GM23338 (cell line): ENCODE results near the gene FGGY.
"Not testable (repeated sequence)": the region's sequence is repeated elsewhere in the genome, so short reads cannot be mapped to it uniquely, and the experiment has no call there.

Experiments
- EZH2 ChIP-seq: fragments of 200-600 bp; sonication (generic); IDR thresholded peaks from one replicate; pipeline ENCODE4 v1.8.0; 2017; ENCODE audit warnings: antibody characterized with exemption, mild to moderate bottlenecking, low read depth; ENCODE audit not compliant: unreplicated experiment
- EZH2phosphoT487 ChIP-seq: fragments of 200-600 bp; sonication (generic); IDR thresholded peaks from one replicate; pipeline ENCODE4 v1.8.1; 2018; ENCODE audit warnings: antibody characterized with exemption; ENCODE audit not compliant: unreplicated experiment
- POLR2AphosphoS5 ChIP-seq: IDR thresholded peaks from 2 replicates; pipeline ENCODE4 v1.6.1; 2016; ENCODE audit warnings: antibody characterized with exemption, low read depth
- REST ChIP-seq: IDR thresholded peaks from one replicate; pipeline ENCODE4 v1.6.1; 2018; ENCODE audit warnings: antibody characterized with exemption; ENCODE audit not compliant: unreplicated experiment
- TF ChIP-seq, protein P1 (sequence below), 2 experiments: fragments of 200-600 bp in 1 of 2; sonication (generic) in 1 of 2; conservative IDR thresholded peaks; 2 replicates each; pipeline versions ENCODE4 v1.5.1 to v1.6.1; 2016 to 2017; ENCODE audit warnings: antibody characterized with exemption in 2 of 2, low read depth in 2 of 2, mild to moderate bottlenecking in 2 of 2, moderate library complexity in 1 of 2

DNA sequence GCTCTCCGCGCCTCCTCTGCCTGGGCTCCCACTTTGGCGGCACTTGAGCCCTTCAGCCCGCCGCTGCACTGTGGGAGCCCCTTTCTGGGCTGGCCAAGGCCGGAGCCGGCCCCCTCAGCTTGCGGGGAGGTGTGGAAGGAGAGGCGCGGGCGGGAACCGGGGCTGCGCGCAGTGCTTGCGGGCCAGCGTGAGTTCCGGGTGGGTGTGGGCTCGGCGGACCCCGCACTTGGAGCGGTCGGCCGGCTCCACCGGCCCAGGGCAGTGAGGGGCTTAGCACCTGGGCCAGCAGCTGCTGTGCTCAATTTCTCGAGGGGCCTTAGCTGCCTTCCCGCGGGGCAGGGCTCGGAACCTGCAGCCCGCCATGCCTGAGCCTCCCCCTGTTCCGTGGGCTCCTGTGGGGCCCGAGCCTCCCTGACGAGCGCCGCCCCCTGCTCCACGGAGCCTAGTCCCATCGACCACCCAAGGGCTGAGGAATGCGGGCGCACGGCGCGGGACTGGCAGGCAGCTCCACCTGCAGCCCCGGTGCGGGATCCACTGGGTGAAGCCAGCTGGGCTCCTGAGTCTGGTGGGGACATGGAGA is 175.2 kb downstream of the FGGY start:
- not testable (repeated sequence) for TF ChIP-seq POLR2AphosphoS5, EZH2, EZH2phosphoT487, REST
- TF ChIP-seq, protein P1, sequence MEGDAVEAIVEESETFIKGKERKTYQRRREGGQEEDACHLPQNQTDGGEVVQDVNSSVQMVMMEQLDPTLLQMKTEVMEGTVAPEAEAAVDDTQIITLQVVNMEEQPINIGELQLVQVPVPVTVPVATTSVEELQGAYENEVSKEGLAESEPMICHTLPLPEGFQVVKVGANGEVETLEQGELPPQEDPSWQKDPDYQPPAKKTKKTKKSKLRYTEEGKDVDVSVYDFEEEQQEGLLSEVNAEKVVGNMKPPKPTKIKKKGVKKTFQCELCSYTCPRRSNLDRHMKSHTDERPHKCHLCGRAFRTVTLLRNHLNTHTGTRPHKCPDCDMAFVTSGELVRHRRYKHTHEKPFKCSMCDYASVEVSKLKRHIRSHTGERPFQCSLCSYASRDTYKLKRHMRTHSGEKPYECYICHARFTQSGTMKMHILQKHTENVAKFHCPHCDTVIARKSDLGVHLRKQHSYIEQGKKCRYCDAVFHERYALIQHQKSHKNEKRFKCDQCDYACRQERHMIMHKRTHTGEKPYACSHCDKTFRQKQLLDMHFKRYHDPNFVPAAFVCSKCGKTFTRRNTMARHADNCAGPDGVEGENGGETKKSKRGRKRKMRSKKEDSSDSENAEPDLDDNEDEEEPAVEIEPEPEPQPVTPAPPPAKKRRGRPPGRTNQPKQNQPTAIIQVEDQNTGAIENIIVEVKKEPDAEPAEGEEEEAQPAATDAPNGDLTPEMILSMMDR (conservative IDR thresholded peaks at IDR 0.05; ENCODE audit: low read depth in 2 of 2), result not testable (repeated sequence)
